ENCODE measurements around the gene CXorf66. TPM values are rescaled to one million over a fixed set of nuclear protein-coding genes. Genes with fewer than 3 reads are reported as not detected.
"Not testable (repeated sequence)": the region's sequence is repeated elsewhere in the genome, so short reads cannot be mapped to it uniquely, and the experiment has no call there.

CXorf66 gene
- total RNA-seq, 1 donor from 2014 or later, result not detected

- H3K4me3 ChIP-seq (ENCODE audit: low read length in 3 of 3); H3K36me3 ChIP-seq (ENCODE audit: control insufficient read depth in 3 of 3, insufficient read depth in 3 of 3, low read length in 3 of 3); H3K4me1 ChIP-seq (ENCODE audit: control insufficient read depth in 3 of 3, insufficient read depth in 3 of 3, low read length in 3 of 3); H3K9me3 ChIP-seq (ENCODE audit: control insufficient read depth in 3 of 3, low read length in 3 of 3); H3K9ac ChIP-seq (ENCODE audit: low read depth in 1 of 3, low read length in 3 of 3); H3K27ac ChIP-seq (ENCODE audit: low read depth, low read length); H3K27me3 ChIP-seq (ENCODE audit: control insufficient read depth in 3 of 3, insufficient read depth in 3 of 3, low read length in 3 of 3): not testable (repeated sequence)
Observed at GRCh38 chrX:139961091-139961490, 4.2 kb downstream of the CXorf66 start.

DNA sequence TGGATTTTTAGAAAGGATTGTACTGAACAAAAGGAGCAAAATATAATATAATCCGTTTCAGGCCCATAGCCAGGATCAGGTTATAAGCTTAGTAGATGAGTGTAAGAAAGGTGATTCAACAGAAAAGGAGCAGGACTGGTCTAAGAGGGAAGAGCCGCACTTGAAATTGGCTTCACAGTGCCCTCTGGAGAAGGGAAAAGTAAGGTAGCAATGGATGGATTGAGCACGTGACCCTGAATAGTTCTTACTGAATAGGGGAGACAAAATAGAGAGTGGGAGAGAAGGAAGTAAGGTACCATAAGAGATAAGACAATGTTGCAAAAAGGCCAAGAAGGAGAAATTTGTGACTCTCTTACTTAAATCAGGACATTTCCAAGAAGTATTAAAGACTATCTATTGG is 15.6 kb downstream of the CXorf66 start:
- H3K9me3 ChIP-seq (ENCODE audit: control insufficient read depth in 3 of 3, low read length in 3 of 3), result no peaks in the 10 kb centered on the region
- H3K27ac ChIP-seq (ENCODE audit: low read depth, low read length), result no peak overlapping the region
- H3K4me1 ChIP-seq (ENCODE audit: control insufficient read depth in 3 of 3, insufficient read depth in 3 of 3, low read length in 3 of 3), result no peaks in the 10 kb centered on the region
- H3K9ac ChIP-seq (ENCODE audit: low read depth in 1 of 3, low read length in 3 of 3), result no peak overlapping the region
- H3K27me3 ChIP-seq (ENCODE audit: control insufficient read depth in 3 of 3, insufficient read depth in 3 of 3, low read length in 3 of 3), result no peaks in the 10 kb centered on the region
- no peak overlapping the region for H3K4me3 ChIP-seq (ENCODE audit: low read length in 3 of 3)
- H3K36me3 ChIP-seq (ENCODE audit: control insufficient read depth in 3 of 3, insufficient read depth in 3 of 3, low read length in 3 of 3), result no peaks in the 10 kb centered on the region

- no peaks in the 10 kb centered on the region for H3K9me3 ChIP-seq (ENCODE audit: control insufficient read depth in 3 of 3, low read length in 3 of 3)
Observed at GRCh38 chrX:139945075-139945474, 20.2 kb downstream of the CXorf66 start.

DNA sequence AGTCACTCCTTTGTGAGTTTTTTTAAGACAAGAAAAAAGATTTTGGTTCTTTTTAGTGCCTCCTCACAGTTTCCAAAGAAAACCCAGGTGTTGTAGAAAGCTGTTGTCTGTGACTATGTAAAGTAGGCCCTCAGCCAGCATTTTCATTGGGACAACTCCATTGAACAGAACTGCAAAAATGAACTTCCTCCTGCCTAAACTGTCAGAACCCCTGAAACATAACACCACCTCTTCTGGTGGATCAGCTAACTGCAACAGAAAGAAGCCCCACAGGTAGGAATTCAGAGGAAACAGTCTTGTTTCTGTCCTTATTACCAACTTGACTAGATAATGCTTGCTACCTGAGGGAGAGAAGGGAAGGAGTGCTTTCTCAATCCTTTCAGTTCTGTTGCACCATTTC is 29.1 kb downstream of the CXorf66 start:
- Histone ChIP-seq H3K27ac (ENCODE audit: low read depth, low read length) (no peak overlapping the region), H3K27me3 (ENCODE audit: control insufficient read depth in 3 of 3, insufficient read depth in 3 of 3, low read length in 3 of 3) (no peaks in the 10 kb centered on the region), H3K4me3 (ENCODE audit: low read length in 3 of 3) (no peak overlapping the region), H3K4me1 (ENCODE audit: control insufficient read depth in 3 of 3, insufficient read depth in 3 of 3, low read length in 3 of 3) (no peaks in the 10 kb centered on the region), H3K9me3 (ENCODE audit: control insufficient read depth in 3 of 3, low read length in 3 of 3) (no peaks in the 10 kb centered on the region), H3K9ac (ENCODE audit: low read depth in 1 of 3, low read length in 3 of 3) (no peak overlapping the region), H3K36me3 (ENCODE audit: control insufficient read depth in 3 of 3, insufficient read depth in 3 of 3, low read length in 3 of 3) (no peaks in the 10 kb centered on the region)

More at GRCh38 chrX:139945075-139945474, 20.2 kb downstream of the CXorf66 start:
- H3K4me3 ChIP-seq (ENCODE audit: low read length in 3 of 3), result no peak overlapping the region
- H3K9ac ChIP-seq (ENCODE audit: low read depth in 1 of 3, low read length in 3 of 3), result no peak overlapping the region
- H3K4me1 ChIP-seq (ENCODE audit: control insufficient read depth in 3 of 3, insufficient read depth in 3 of 3, low read length in 3 of 3), result no peaks in the 10 kb centered on the region
- H3K36me3 ChIP-seq (ENCODE audit: control insufficient read depth in 3 of 3, insufficient read depth in 3 of 3, low read length in 3 of 3), result no peaks in the 10 kb centered on the region
- H3K27ac ChIP-seq (ENCODE audit: low read depth, low read length), result no peak overlapping the region
- no peaks in the 10 kb centered on the region for H3K27me3 ChIP-seq (ENCODE audit: control insufficient read depth in 3 of 3, insufficient read depth in 3 of 3, low read length in 3 of 3)

GRCh38 chrX:139933904-139934303 is 31.4 kb downstream of the CXorf66 start:
- Histone ChIP-seq H3K27me3 (ENCODE audit: control insufficient read depth in 3 of 3, insufficient read depth in 3 of 3, low read length in 3 of 3) (peaks cover 0 to 4% (median 0%) of the 10 kb centered on the region in 3 donors), H3K36me3 (ENCODE audit: control insufficient read depth in 3 of 3, insufficient read depth in 3 of 3, low read length in 3 of 3) (no peaks in the 10 kb centered on the region), H3K9me3 (ENCODE audit: control insufficient read depth in 3 of 3, low read length in 3 of 3) (no peaks in the 10 kb centered on the region), H3K9ac (ENCODE audit: low read depth in 1 of 3, low read length in 3 of 3) (peak overlapping the region; percentile 59 to 76 (median 72)), H3K27ac (ENCODE audit: low read depth, low read length) (peak overlapping the region; percentile 91), H3K4me1 (ENCODE audit: control insufficient read depth in 3 of 3, insufficient read depth in 3 of 3, low read length in 3 of 3) (no peaks in the 10 kb centered on the region), H3K4me3 (ENCODE audit: low read length in 3 of 3) (peak overlapping the region; percentile 68 to 74 (median 74))

GRCh38 chrX:139932901-139933796 is 32.2 kb downstream of the CXorf66 start, which contains the start of gene ATP11C:
Gene ATP11C (minus strand): TSS chrX:139933053. CDS start chrX:139932042, 1,011 bp downstream.
- H3K4me1 ChIP-seq (ENCODE audit: control insufficient read depth in 3 of 3, insufficient read depth in 3 of 3, low read length in 3 of 3), result no peaks in the 10 kb centered on the region

DNA sequence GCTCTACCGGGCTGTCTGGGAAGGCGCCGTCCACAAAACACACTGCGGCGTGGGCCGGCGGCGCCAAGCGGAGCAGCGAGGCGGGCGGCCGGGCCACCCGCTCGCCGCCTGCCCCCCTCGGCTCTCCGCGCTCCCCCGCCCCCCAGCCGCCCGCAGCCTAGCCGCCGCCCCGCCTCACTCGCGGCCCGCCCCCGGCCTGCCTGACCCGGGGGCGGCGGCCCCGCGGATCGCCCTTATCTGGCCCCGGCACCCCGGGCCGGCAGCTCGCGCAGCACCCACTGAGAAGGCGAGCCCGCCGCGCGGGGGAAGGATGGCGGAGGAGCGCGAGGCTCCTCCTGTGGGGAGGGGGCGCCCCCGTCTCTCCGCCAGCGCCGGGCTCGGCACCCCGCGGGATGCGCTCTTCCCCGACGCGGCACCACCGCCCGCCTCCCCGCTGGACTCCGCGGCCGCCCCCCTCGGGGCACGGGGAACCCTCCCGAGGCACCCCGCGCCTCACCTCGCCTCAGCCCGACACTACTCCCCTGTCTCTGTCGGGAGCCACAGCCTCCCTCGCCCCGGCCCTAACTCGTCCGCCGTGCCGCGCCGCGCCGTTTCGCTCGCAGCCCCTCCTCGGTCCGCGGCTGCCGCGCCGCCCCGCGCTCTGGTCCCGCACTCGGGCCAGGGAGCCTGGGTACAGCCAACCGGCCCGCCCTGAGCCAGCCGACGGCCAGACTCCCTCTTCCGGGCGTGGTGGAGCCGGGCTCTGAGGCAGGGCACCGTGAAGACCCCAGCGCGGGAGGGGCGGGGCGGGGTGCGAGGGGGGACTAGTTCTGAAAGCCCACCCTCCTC is 33.0 kb downstream of the CXorf66 start:
- Histone ChIP-seq H3K9me3 (ENCODE audit: control insufficient read depth in 3 of 3, low read length in 3 of 3) (no peaks in the 10 kb centered on the region), H3K9ac (ENCODE audit: low read depth in 1 of 3, low read length in 3 of 3) (peak overlapping the region; percentile 61 to 76 (median 75)), H3K27me3 (ENCODE audit: control insufficient read depth in 3 of 3, insufficient read depth in 3 of 3, low read length in 3 of 3) (peaks cover 0 to 4% (median 0%) of the 10 kb centered on the region in 3 donors), H3K27ac (ENCODE audit: low read depth, low read length) (peak overlapping the region; percentile 91), H3K4me3 (ENCODE audit: low read length in 3 of 3) (peak overlapping the region; percentile 74 to 76 (median 74)), H3K36me3 (ENCODE audit: control insufficient read depth in 3 of 3, insufficient read depth in 3 of 3, low read length in 3 of 3) (no peaks in the 10 kb centered on the region), H3K4me1 (ENCODE audit: control insufficient read depth in 3 of 3, insufficient read depth in 3 of 3, low read length in 3 of 3) (no peaks in the 10 kb centered on the region)

More at GRCh38 chrX:139932901-139933796, 32.2 kb downstream of the CXorf66 start, which contains the start of gene ATP11C:
- H3K27ac ChIP-seq (ENCODE audit: low read depth, low read length), result peak within 1 kb of the TSS; percentile 91
- no peaks in the 10 kb centered on the region for H3K9me3 ChIP-seq (ENCODE audit: control insufficient read depth in 3 of 3, low read length in 3 of 3)
- H3K4me3 ChIP-seq (ENCODE audit: low read length in 3 of 3), result peak within 1 kb of the TSS; percentile 74 to 76 (median 74)
- H3K36me3 ChIP-seq (ENCODE audit: control insufficient read depth in 3 of 3, insufficient read depth in 3 of 3, low read length in 3 of 3), result no peaks in the 10 kb centered on the region
- peak within 1 kb of the TSS; percentile 72 to 76 (median 75) for H3K9ac ChIP-seq (ENCODE audit: low read depth in 1 of 3, low read length in 3 of 3)
- peaks cover 0 to 4% (median 0%) of the 10 kb centered on the region in 3 donors for H3K27me3 ChIP-seq (ENCODE audit: control insufficient read depth in 3 of 3, insufficient read depth in 3 of 3, low read length in 3 of 3)

GRCh38 chrX:139931646-139932072 is 33.7 kb downstream of the CXorf66 start:
- Histone ChIP-seq H3K9me3 (ENCODE audit: control insufficient read depth in 3 of 3, low read length in 3 of 3) (no peaks in the 10 kb centered on the region), H3K4me3 (ENCODE audit: low read length in 3 of 3) (peak overlapping the region; percentile 65 to 72 (median 66)), H3K27ac (ENCODE audit: low read depth, low read length) (peak overlapping the region; percentile 64), H3K9ac (ENCODE audit: low read depth in 1 of 3, low read length in 3 of 3) (peak overlapping the region; percentile 65 to 75 (median 66)), H3K4me1 (ENCODE audit: control insufficient read depth in 3 of 3, insufficient read depth in 3 of 3, low read length in 3 of 3) (no peaks in the 10 kb centered on the region), H3K27me3 (ENCODE audit: control insufficient read depth in 3 of 3, insufficient read depth in 3 of 3, low read length in 3 of 3) (peaks cover 0 to 4% (median 0%) of the 10 kb centered on the region in 3 donors), H3K36me3 (ENCODE audit: control insufficient read depth in 3 of 3, insufficient read depth in 3 of 3, low read length in 3 of 3) (no peaks in the 10 kb centered on the region)

DNA sequence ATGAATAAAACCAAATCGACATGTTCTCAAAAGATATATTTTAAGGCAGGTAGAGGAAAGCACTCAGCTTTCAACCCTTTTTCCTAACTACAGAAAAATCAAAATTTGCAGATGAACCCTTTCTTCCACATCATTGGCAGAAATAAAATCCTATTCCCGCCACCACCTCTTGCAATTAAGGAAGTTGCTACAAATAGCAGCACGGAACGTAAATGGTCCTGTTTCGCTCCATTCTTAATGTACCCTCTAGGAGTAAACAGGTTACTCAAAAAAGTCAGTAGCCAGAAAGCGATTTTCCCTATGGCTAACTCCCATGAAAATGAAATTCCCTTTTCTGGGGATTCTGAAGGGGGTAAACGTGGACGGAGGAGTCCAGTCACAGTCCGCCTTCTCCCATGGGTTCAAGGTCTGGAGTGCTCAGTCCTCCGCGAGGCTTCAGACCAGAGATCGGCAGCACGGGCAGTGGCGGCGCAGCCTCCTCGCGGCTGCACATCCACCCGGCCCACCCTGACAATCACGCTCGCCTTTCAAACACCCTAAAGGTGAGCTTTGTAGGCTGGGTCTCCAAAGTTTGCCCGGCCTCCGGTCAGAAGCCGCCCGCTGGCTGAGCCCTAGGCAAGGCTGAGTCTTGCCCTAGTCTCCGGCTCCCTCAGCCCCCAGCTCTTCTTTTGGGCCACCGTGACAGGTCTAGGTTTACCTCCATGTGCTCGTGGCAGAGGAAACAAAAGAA is 34.2 kb downstream of the CXorf66 start:
- Histone ChIP-seq H3K9ac (ENCODE audit: low read depth in 1 of 3, low read length in 3 of 3) (peak overlapping the region; percentile 38 to 66 (median 65)), H3K4me3 (ENCODE audit: low read length in 3 of 3) (peak overlapping the region; percentile 61 to 66 (median 65)), H3K9me3 (ENCODE audit: control insufficient read depth in 3 of 3, low read length in 3 of 3) (no peaks in the 10 kb centered on the region), H3K36me3 (ENCODE audit: control insufficient read depth in 3 of 3, insufficient read depth in 3 of 3, low read length in 3 of 3) (no peaks in the 10 kb centered on the region), H3K4me1 (ENCODE audit: control insufficient read depth in 3 of 3, insufficient read depth in 3 of 3, low read length in 3 of 3) (no peaks in the 10 kb centered on the region), H3K27me3 (ENCODE audit: control insufficient read depth in 3 of 3, insufficient read depth in 3 of 3, low read length in 3 of 3) (peaks cover 0 to 4% (median 0%) of the 10 kb centered on the region in 3 donors), H3K27ac (ENCODE audit: low read depth, low read length) (no peak overlapping the region)

Data from skeletal muscle tissue (tissue), 4 donors.